Endothelial cell of umbilical vein (primary cell): ENCODE measurements around the gene TMEM178B. TPM values are rescaled to one million over a fixed set of nuclear protein-coding genes. Genes with fewer than 3 reads are reported as not detected.

ENCODE experiments used
- BruUV-seq: library from RNA; stranded (reverse); fragments of 400-500 nt; replicated peaks from 2 replicates; lab custom pipeline; 2021; lab: Mats Ljungman, UMichigan
- CTCF ChIA-PET: fragments of 300-600, 350-600 bp; sonication (Branson Sonifier 250); formaldehyde crosslinking; loops from one replicate; lab custom pipeline; 2021; ENCODE audit warnings: antibody characterized with exemption, inconsistent platforms; lab: Charles Lee
- POLR2A ChIA-PET: fragments of 300-600, 350-600 bp; sonication (Branson Sonifier 250); formaldehyde crosslinking; loops from one replicate; lab custom pipeline; 2021; ENCODE audit warnings: antibody characterized with exemption, inconsistent platforms; lab: Charles Lee
- DNase-seq: peaks from one replicate; pipeline ENCODE4 v3.0.0-alpha.2; 2011; ENCODE audit warnings: low read depth, low spot score
- FAIRE-seq: peaks from 2 replicates; lab custom pipeline; 2011; peaks lifted over from hg19 to GRCh38; lab: Jason Lieb, UNC
- H2AFZ ChIP-seq: 2 replicates; pipeline ENCODE4 v1.6.0; 2012; ENCODE audit warnings: low read depth, low read length, control low read depth, inconsistent platforms
- H3K27ac ChIP-seq: 2 replicates; pipeline ENCODE4 v1.5.1; 2011; ENCODE audit warnings: low read depth, mild to moderate bottlenecking, control low read depth, low read length, moderate library complexity; ENCODE audit not compliant: insufficient read depth
- H3K27me3 ChIP-seq, 2 experiments: 2 replicates each; pipeline versions ENCODE4 v1.6.0 to v1.6.1; 2011; ENCODE audit warnings: low read length in 2 of 2, mixed read lengths in 1 of 2; ENCODE audit not compliant: control insufficient read depth in 2 of 2, insufficient read depth in 2 of 2
- H3K36me3 ChIP-seq, 2 experiments: 2 replicates in 1 of 2; 3 replicates in 1 of 2; pipeline ENCODE4 v1.5.1; 2011; ENCODE audit warnings: low read length in 2 of 2, mild to moderate bottlenecking in 1 of 2, moderate library complexity in 1 of 2; ENCODE audit not compliant: control insufficient read depth in 2 of 2, insufficient read depth in 2 of 2; ENCODE audit errors: extremely low read depth in 1 of 2
- H3K4me1 ChIP-seq: 3 replicates; pipeline ENCODE4 v1.5.1; 2011; ENCODE audit warnings: mild to moderate bottlenecking, low read length; ENCODE audit not compliant: control insufficient read depth, insufficient read depth; ENCODE audit errors: extremely low read depth
- H3K4me2 ChIP-seq: 2 replicates; pipeline ENCODE4 v1.6.1; 2011; ENCODE audit warnings: low read length, control low read depth, mixed read lengths; ENCODE audit not compliant: insufficient read depth
- H3K4me3 ChIP-seq, 3 experiments: fragments of 200-600 bp in 1 of 3; sonication (generic), shearing (Covaris generic) in 1 of 3; replicated peaks in 1 of 3; 2 replicates each; pipeline ENCODE4 v1.5.1; 2011 to 2016; ENCODE audit warnings: control low read depth in 3 of 3, low read length in 3 of 3, mild to moderate bottlenecking in 2 of 3, inconsistent platforms in 1 of 3, low read depth in 1 of 3, moderate library complexity in 1 of 3; ENCODE audit not compliant: insufficient read depth in 1 of 3
- H3K79me2 ChIP-seq: 2 replicates; pipeline ENCODE4 v1.6.0; 2012; ENCODE audit warnings: low read length, inconsistent platforms; ENCODE audit not compliant: control insufficient read depth, insufficient read depth
- H3K9ac ChIP-seq: replicated peaks from 2 replicates; pipeline ENCODE3; 2011; ENCODE audit warnings: low read length, control low read depth; ENCODE audit not compliant: insufficient read depth; ENCODE audit errors: extremely low read depth
- H3K9me1 ChIP-seq: replicated peaks from 3 replicates; pipeline ENCODE4 v1.6.0; 2011; ENCODE audit warnings: mild to moderate bottlenecking, low read length; ENCODE audit not compliant: control insufficient read depth, insufficient read depth; ENCODE audit errors: extremely low read depth
- H3K9me3 ChIP-seq: replicated peaks from 2 replicates; pipeline ENCODE4 v1.5.1; 2012; ENCODE audit warnings: low read length, inconsistent platforms; ENCODE audit not compliant: control insufficient read depth, insufficient read depth
- H4K20me1 ChIP-seq: replicated peaks from 2 replicates; pipeline ENCODE3; 2011; ENCODE audit warnings: mild to moderate bottlenecking, low read length; ENCODE audit not compliant: control insufficient read depth, insufficient read depth; ENCODE audit errors: extremely low read depth
- EZH2 ChIP-seq: IDR thresholded peaks from 2 replicates; pipeline ENCODE4 v1.6.1; 2012; ENCODE audit warnings: borderline replicate concordance, low read depth, mild to moderate bottlenecking, moderate library complexity, low read length, inconsistent platforms; ENCODE audit not compliant: severe bottlenecking
- FOS ChIP-seq: IDR thresholded peaks from 2 replicates; pipeline ENCODE4 v1.6.1; 2011; ENCODE audit warnings: mild to moderate bottlenecking, low read length, moderate library complexity, borderline replicate concordance; ENCODE audit not compliant: insufficient read depth
- GATA2 ChIP-seq: IDR thresholded peaks from 2 replicates; pipeline ENCODE4 v1.7.0; 2011; ENCODE audit warnings: low read depth, mild to moderate bottlenecking, moderate library complexity, mixed read lengths, low read length; ENCODE audit not compliant: insufficient read length, insufficient read depth
- JUN ChIP-seq: IDR thresholded peaks from 2 replicates; pipeline ENCODE4 v1.6.1; 2011; ENCODE audit warnings: borderline replicate concordance, low read depth; ENCODE audit not compliant: insufficient read length, insufficient read depth
- MYC ChIP-seq: IDR thresholded peaks from one replicate; pipeline ENCODE4 v1.6.1; 2011; ENCODE audit warnings: mild to moderate bottlenecking, low read depth, low read length
- POLR2A ChIP-seq: IDR thresholded peaks from 2 replicates; pipeline ENCODE4 v1.6.1; 2012; ENCODE audit warnings: low read depth, mild to moderate bottlenecking, control low read depth, low read length
- POLR2AphosphoS5 ChIP-seq: IDR thresholded peaks from 2 replicates; pipeline ENCODE4 v1.6.1; 2012; ENCODE audit warnings: low read depth, mild to moderate bottlenecking, control low read depth, low read length, moderate library complexity; ENCODE audit not compliant: insufficient read depth
- dilution Hi-C: fragments of 300-500 bp; cut with MboI; formaldehyde crosslinking; loops from one replicate; pipeline ENCODE4 v1.15.0; 2019; ENCODE audit warnings: low sequenced_read_pairs; ENCODE audit not compliant: extremely low pct_ligation_motif_present
- intact Hi-C: fragments of 100-400 bp; cut with micrococcal nuclease; formaldehyde crosslinking; loops from one replicate; pipeline ENCODE4 v1.10.0; 2022
- polyA plus RNA-seq, 4 experiments: library from polyadenylated mRNA; depleted of rRNA in 3 of 4; stranded (reverse) in 3 of 4; unstranded in 1 of 4; fragments of >200 nt; gene quantifications; 2 replicates each; pipeline versions ENCODE4 v1.2.1 to v1.2.3, GENCODE V29; 2011 to 2012; ENCODE audit warnings: missing spikeins in 1 of 4
- total RNA-seq: library from RNA; stranded (reverse); gene quantifications from 2 replicates; pipeline ENCODE4 v1.2.3, GENCODE V29; 2021
- TF ChIP-seq, protein P1 (sequence below): IDR thresholded peaks from 2 replicates; pipeline ENCODE4 v1.6.1; 2011; ENCODE audit not compliant: insufficient read depth, insufficient read length
- TF ChIP-seq, protein P2 (sequence below), 2 donors: IDR thresholded peaks; 1 replicate in 1 of 2; 2 replicates in 1 of 2; pipeline ENCODE4 v1.5.1; 2011; ENCODE audit warnings: low read length in 2 of 2, mild to moderate bottlenecking in 2 of 2, moderate library complexity in 2 of 2, control low read depth in 1 of 2, inconsistent platforms in 1 of 2, low read depth in 1 of 2; ENCODE audit not compliant: insufficient read depth in 1 of 2; ENCODE audit errors: extremely low read depth in 1 of 2

The TMEM178B gene
- total and polyA plus RNA-seq, 2 donors (not counting 3 experiments of a cell fraction or from before 2014, with no cell fraction given): not detected

DNA sequence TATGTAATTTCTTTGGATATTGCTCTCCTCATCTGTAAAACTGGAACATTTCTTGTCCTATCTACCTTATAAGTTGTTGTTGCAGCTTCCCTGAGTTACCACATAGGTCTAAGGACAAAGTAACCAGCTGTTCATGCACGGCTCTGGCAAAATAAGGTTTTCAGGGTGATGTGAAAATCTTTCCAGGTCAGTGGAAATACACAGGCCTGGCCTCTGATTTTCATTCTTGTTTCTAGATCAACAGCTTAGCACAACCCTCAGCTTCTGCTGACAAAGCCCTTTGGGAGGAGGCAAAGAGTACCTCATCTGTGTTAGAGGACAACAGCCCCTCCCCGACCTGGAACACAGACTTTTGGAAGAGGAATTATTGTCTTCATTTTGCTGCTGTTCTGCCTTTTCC is 359.8 kb downstream of the TMEM178B start:
- CTCF ChIA-PET: no interaction called here
- BruUV-seq: no TSS peak
- no peak overlapping the region for H3K27ac ChIP-seq
- no peaks in the 10 kb centered on the region for H3K79me2 ChIP-seq
- H3K36me3 ChIP-seq: no peaks in the 10 kb centered on the region
- H3K27me3 ChIP-seq: no peaks in the 10 kb centered on the region
- no peaks in the 10 kb centered on the region for H3K9me3 ChIP-seq
- H3K4me2 ChIP-seq: no peak overlapping the region
- no peak overlapping the region for H2AFZ ChIP-seq
- POLR2A ChIA-PET: no interaction called here
- intact Hi-C loops: no loop called here
- no peak overlapping the region for H3K4me3 ChIP-seq
- dilution Hi-C loops: no loop called here
- no peaks in the 10 kb centered on the region for H3K4me1 ChIP-seq
- H3K9me1 ChIP-seq: no peaks in the 10 kb centered on the region
- no peak for DNase-seq
- no peaks in the 10 kb centered on the region for H4K20me1 ChIP-seq
- TF ChIP-seq POLR2AphosphoS5: no peak
- TF ChIP-seq, protein P1, sequence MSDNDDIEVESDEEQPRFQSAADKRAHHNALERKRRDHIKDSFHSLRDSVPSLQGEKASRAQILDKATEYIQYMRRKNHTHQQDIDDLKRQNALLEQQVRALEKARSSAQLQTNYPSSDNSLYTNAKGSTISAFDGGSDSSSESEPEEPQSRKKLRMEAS: no peak
- TF ChIP-seq EZH2: no peak
- TF ChIP-seq GATA2: no peak
- TF ChIP-seq JUN: no peak
- TF ChIP-seq, protein P2, sequence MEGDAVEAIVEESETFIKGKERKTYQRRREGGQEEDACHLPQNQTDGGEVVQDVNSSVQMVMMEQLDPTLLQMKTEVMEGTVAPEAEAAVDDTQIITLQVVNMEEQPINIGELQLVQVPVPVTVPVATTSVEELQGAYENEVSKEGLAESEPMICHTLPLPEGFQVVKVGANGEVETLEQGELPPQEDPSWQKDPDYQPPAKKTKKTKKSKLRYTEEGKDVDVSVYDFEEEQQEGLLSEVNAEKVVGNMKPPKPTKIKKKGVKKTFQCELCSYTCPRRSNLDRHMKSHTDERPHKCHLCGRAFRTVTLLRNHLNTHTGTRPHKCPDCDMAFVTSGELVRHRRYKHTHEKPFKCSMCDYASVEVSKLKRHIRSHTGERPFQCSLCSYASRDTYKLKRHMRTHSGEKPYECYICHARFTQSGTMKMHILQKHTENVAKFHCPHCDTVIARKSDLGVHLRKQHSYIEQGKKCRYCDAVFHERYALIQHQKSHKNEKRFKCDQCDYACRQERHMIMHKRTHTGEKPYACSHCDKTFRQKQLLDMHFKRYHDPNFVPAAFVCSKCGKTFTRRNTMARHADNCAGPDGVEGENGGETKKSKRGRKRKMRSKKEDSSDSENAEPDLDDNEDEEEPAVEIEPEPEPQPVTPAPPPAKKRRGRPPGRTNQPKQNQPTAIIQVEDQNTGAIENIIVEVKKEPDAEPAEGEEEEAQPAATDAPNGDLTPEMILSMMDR (IDR thresholded peaks at IDR 0.05; ENCODE audit: extremely low read depth in 1 of 2, insufficient read depth in 1 of 2, low read depth in 1 of 2, low read length in 2 of 2): no peak
- TF ChIP-seq FOS: no peak
- TF ChIP-seq MYC: no peak
- TF ChIP-seq POLR2A: no peak
- no peak for FAIRE-seq
- H3K9ac ChIP-seq: no peak overlapping the region
